HepG2 (cell line): Measurements from ENCODE around the gene SYNM. TPM values are rescaled to one million over a fixed set of nuclear protein-coding genes. Genes with fewer than 3 reads are reported as not detected.
A peak's percentile ranks its signal among the peaks of the same experiment; 100 is the strongest.

Experiments
- ATAC-seq: fragments of 200-7000 bp; cut with Tn5 transposase; 3 replicates; pipeline ENCODE4 v1.9.1; 2020; ENCODE audit warnings: mild to moderate bottlenecking, moderate library complexity
- BruUV-seq: library from RNA; stranded (reverse); fragments of 400-500 nt; replicated peaks from 2 replicates; lab custom pipeline; 2021; lab: Mats Ljungman, UMichigan
- CTCF ChIA-PET: fragments of 300-600 bp; formaldehyde crosslinking; extraction: SDS; loops from one replicate; lab custom pipeline; 2021; ENCODE audit warnings: low total read pairs, inconsistent platforms, low intra/inter-chr PET ratio; lab: Yijun Ruan, JAX
- POLR2A ChIA-PET: fragments of 350-600 bp; sonication (Branson Sonifier 250); formaldehyde crosslinking; loops from one replicate; lab custom pipeline; 2020; ENCODE audit warnings: antibody characterized with exemption, inconsistent platforms; lab: Yijun Ruan, JAX
- DNase-seq: peaks from one replicate; pipeline ENCODE4 v3.0.0-alpha.2; 2015; ENCODE audit warnings: low spot score
- FAIRE-seq: peaks from 3 replicates; lab custom pipeline; 2011; peaks lifted over from hg19 to GRCh38; lab: Jason Lieb, UNC
- H2AFZ ChIP-seq: one replicate; pipeline ENCODE4 v1.6.1; 2011; ENCODE audit warnings: low read length, inconsistent platforms
- H3K27ac ChIP-seq: fragments of 300-600 bp; 3 replicates; pipeline ENCODE4 v1.8.0; 2011; ENCODE audit warnings: mixed run types, mild to moderate bottlenecking, mixed read lengths, low read length, inconsistent platforms; ENCODE audit not compliant: insufficient read depth; ENCODE audit errors: extremely low read length
- H3K27me3 ChIP-seq, 2 experiments: fragments of 200-600 bp in 1 of 2; 2 replicates in 1 of 2; 3 replicates in 1 of 2; pipeline versions ENCODE4 v1.6.0 to v1.8.0; 2011; ENCODE audit warnings: low read length in 2 of 2, mild to moderate bottlenecking in 2 of 2, moderate library complexity in 2 of 2, inconsistent platforms in 1 of 2; ENCODE audit not compliant: insufficient read depth in 2 of 2, control insufficient read depth in 1 of 2
- H3K36me3 ChIP-seq, 2 experiments: fragments of 200-600 bp in 1 of 2; replicated peaks in 1 of 2; 2 replicates in 1 of 2; 3 replicates in 1 of 2; pipeline versions ENCODE4 v1.5.1 to v1.8.0; 2011; ENCODE audit warnings: low read length in 2 of 2, inconsistent platforms in 1 of 2; ENCODE audit not compliant: insufficient read depth in 2 of 2, control insufficient read depth in 1 of 2
- H3K4me1 ChIP-seq: 2 replicates; pipeline ENCODE4 v1.5.1; 2012; ENCODE audit warnings: low read length, inconsistent platforms; ENCODE audit not compliant: insufficient read depth
- H3K4me2 ChIP-seq: 2 replicates; pipeline ENCODE4 v1.6.0; 2011; ENCODE audit warnings: low read depth, low read length, inconsistent platforms
- H3K4me3 ChIP-seq, 3 experiments: fragments of 200-600 bp in 1 of 3; sonication (generic), shearing (Covaris generic) in 1 of 3; replicated peaks in 1 of 3; 2 replicates each; pipeline ENCODE4 v1.5.1; 2011 to 2016; ENCODE audit warnings: low read length in 3 of 3, inconsistent platforms in 2 of 3, low read depth in 2 of 3, mild to moderate bottlenecking in 2 of 3, control low read depth in 1 of 3, mixed read lengths in 1 of 3; ENCODE audit not compliant: insufficient read depth in 1 of 3
- H3K79me2 ChIP-seq: one replicate; pipeline ENCODE4 v1.6.1; 2011; ENCODE audit warnings: low read length, inconsistent platforms; ENCODE audit not compliant: insufficient read depth
- H3K9ac ChIP-seq: 2 replicates; pipeline ENCODE4 v1.6.0; 2011; ENCODE audit warnings: mild to moderate bottlenecking, low read depth, low read length, inconsistent platforms; ENCODE audit not compliant: insufficient read depth
- H3K9me3 ChIP-seq: 2 replicates; pipeline ENCODE4 v1.5.1; 2012; ENCODE audit warnings: mild to moderate bottlenecking, low read length
- H4K20me1 ChIP-seq: 2 replicates; pipeline ENCODE4 v1.6.0; 2011; ENCODE audit warnings: inconsistent platforms, mild to moderate bottlenecking, low read length, moderate library complexity; ENCODE audit not compliant: insufficient read depth
- JUN ChIP-seq: sonication (generic); formaldehyde crosslinking; IDR thresholded peaks from 2 replicates; pipeline ENCODE4 v1.4.0; 2020; ENCODE audit warnings: mild to moderate bottlenecking, missing genetic modification reagents
- KAT7 ChIP-seq: IDR thresholded peaks from 2 replicates; pipeline ENCODE4 v1.6.1; 2018; ENCODE audit warnings: borderline replicate concordance, missing compliant biosample characterization
- SOX5 ChIP-seq: IDR thresholded peaks from 2 replicates; pipeline ENCODE4 v1.6.1; 2016; ENCODE audit warnings: borderline replicate concordance
- ZBTB38 ChIP-seq: sonication (generic); formaldehyde crosslinking; IDR thresholded peaks from 2 replicates; pipeline ENCODE4 v1.5.1; 2020; ENCODE audit warnings: mild to moderate bottlenecking, missing genetic modification reagents
- WGBS: methylation state at CpG from one replicate; pipeline ENCODE4 v1.1.6; 2017; ENCODE audit warnings: low lambda C conversion rate; 5-methylcytosine and 5-hydroxymethylcytosine counted together
- in situ Hi-C: cut with HindIII; loops from 2 replicates; pipeline ENCODE4 v1.10.0; 2017; ENCODE audit warnings: low pct_unique_long_range_greater_than_20kb; ENCODE audit not compliant: extremely low pct_ligation_motif_present
- intact Hi-C: fragments of 100-400 bp; cut with micrococcal nuclease; formaldehyde crosslinking; loops from one replicate; pipeline ENCODE4 v1.10.0; 2022; ENCODE audit not compliant: unreplicated experiment
- polyA plus RNA-seq, 8 experiments: library from polyadenylated mRNA; depleted of rRNA in 3 of 8; stranded (reverse) in 7 of 8; unstranded in 1 of 8; fragments of >200 nt; fragmentation: Illumina TruSeq in 4 of 8; extraction: Trizol in 4 of 8; gene quantifications; 2 replicates each; pipeline versions ENCODE4 v1.2.1 to v1.2.3, GENCODE V29; 2011 to 2016; ENCODE audit warnings: low read depth in 4 of 8, missing spikeins in 1 of 8, mixed read lengths in 1 of 8; ENCODE audit not compliant: insufficient read depth in 1 of 8
- total RNA-seq, 5 experiments: library from RNA; depleted of rRNA; stranded (reverse); fragments of >200 nt; fragmentation: Illumina TruSeq; extraction: Trizol; gene quantifications; 2 replicates each; pipeline ENCODE4 v1.2.3, GENCODE V29; 2016; ENCODE audit warnings: low read depth in 1 of 5
- TF ChIP-seq, protein P1 (sequence below): sonication (generic); formaldehyde crosslinking; IDR thresholded peaks from 2 replicates; pipeline ENCODE4 v1.4.0; 2020; ENCODE audit warnings: missing genetic modification reagents, mild to moderate bottlenecking, borderline replicate concordance

Gene SYNM
- total and polyA plus RNA-seq, 2 of the 13 experiments (the other 11 are each of a cell fraction or from before 2014, with no cell fraction given), result 1.1 to 3.7 TPM

- TF ChIP-seq, protein P1, sequence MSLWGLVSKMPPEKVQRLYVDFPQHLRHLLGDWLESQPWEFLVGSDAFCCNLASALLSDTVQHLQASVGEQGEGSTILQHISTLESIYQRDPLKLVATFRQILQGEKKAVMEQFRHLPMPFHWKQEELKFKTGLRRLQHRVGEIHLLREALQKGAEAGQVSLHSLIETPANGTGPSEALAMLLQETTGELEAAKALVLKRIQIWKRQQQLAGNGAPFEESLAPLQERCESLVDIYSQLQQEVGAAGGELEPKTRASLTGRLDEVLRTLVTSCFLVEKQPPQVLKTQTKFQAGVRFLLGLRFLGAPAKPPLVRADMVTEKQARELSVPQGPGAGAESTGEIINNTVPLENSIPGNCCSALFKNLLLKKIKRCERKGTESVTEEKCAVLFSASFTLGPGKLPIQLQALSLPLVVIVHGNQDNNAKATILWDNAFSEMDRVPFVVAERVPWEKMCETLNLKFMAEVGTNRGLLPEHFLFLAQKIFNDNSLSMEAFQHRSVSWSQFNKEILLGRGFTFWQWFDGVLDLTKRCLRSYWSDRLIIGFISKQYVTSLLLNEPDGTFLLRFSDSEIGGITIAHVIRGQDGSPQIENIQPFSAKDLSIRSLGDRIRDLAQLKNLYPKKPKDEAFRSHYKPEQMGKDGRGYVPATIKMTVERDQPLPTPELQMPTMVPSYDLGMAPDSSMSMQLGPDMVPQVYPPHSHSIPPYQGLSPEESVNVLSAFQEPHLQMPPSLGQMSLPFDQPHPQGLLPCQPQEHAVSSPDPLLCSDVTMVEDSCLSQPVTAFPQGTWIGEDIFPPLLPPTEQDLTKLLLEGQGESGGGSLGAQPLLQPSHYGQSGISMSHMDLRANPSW (CRISPR knock-in tag), result no peak
- TF ChIP-seq, all 625 proteins: peak for 0
These were observed 12.2 kb downstream of the SYNM start (continued) for GRCh38 chr15:99117111-99117510.

- DNase-seq (no peak), FAIRE-seq (no peak), ATAC-seq (no peak)
- Histone ChIP-seq H3K9me3 (no peaks in the 10 kb centered on the region), H3K9ac (no peak overlapping the region), H3K27ac (no peak overlapping the region), H3K79me2 (no peaks in the 10 kb centered on the region), H3K4me1 (peaks cover 22% of the 10 kb centered on the region), H4K20me1 (no peaks in the 10 kb centered on the region), H3K36me3 (no peaks in the 10 kb centered on the region; a peak in 1 of 5 replicates), H3K27me3 (no peaks in the 10 kb centered on the region), H3K4me2 (no peak overlapping the region), H3K4me3 (no peak overlapping the region), H2AFZ (no peak overlapping the region)
- BruUV-seq, result no TSS peak
- TF ChIP-seq SOX5 (CRISPR knock-in tag) (no peak), ZBTB38 (CRISPR knock-in tag) (0 out of 2 replicates have a peak, but pooled peaks have one; percentile 12), JUN (CRISPR knock-in tag) (no peak), KAT7 (CRISPR knock-in tag) (no peak)
- in situ Hi-C loops, result no loop called here
- CTCF ChIA-PET, result no interaction called here
- WGBS, result 88% methylated on average over 20 of the region's 20 CpGs
- POLR2A ChIA-PET, result no interaction called here
- intact Hi-C loops, result no loop called here
These were observed 12.8 kb downstream of the SYNM start for GRCh38 chr15:99117563-99118257.
